ENCODE data around the gene SAMD14. TPM values are rescaled to one million over a fixed set of nuclear protein-coding genes. Genes with fewer than 3 reads are reported as not detected.

Gene SAMD14
- total and polyA plus RNA-seq, 9 donors: 0.36 to 4.9 (median 1.7) TPM

GRCh38 chr17:50169881-50170459 lies 40.0 kb upstream of the SAMD14 start:
- WGBS, 3 donors: 89 to 93% (median 89%) methylated on average over 8 to 9 of the region's 9 CpGs
- Histone ChIP-seq H3K4me1 (ENCODE audit: insufficient read depth) (peaks cover 6% of the 10 kb centered on the region), H3K9me3 (no peaks in the 10 kb centered on the region), H3K27me3 (no peaks in the 10 kb centered on the region), H3K4me3 (no peak overlapping the region), H3K27ac (no peak overlapping the region), H3K36me3 (no peaks in the 10 kb centered on the region)
- no peak for DNase-seq
- TF ChIP-seq, protein P1, sequence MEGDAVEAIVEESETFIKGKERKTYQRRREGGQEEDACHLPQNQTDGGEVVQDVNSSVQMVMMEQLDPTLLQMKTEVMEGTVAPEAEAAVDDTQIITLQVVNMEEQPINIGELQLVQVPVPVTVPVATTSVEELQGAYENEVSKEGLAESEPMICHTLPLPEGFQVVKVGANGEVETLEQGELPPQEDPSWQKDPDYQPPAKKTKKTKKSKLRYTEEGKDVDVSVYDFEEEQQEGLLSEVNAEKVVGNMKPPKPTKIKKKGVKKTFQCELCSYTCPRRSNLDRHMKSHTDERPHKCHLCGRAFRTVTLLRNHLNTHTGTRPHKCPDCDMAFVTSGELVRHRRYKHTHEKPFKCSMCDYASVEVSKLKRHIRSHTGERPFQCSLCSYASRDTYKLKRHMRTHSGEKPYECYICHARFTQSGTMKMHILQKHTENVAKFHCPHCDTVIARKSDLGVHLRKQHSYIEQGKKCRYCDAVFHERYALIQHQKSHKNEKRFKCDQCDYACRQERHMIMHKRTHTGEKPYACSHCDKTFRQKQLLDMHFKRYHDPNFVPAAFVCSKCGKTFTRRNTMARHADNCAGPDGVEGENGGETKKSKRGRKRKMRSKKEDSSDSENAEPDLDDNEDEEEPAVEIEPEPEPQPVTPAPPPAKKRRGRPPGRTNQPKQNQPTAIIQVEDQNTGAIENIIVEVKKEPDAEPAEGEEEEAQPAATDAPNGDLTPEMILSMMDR (IDR thresholded peaks at IDR 0.05): no peak
- no peak for TF ChIP-seq EP300 (IDR thresholded peaks at IDR 0.05)
- no peak for TF ChIP-seq POLR2A (IDR thresholded peaks at IDR 0.05)
- intact Hi-C loops (cut with DNase I): loop anchor here in 3 of 4 donors (1.0 to 10.0 kb wide), 5 partner anchors 55 to 127 kb away; partner anchors contain the start of gene TMEM92 (in 1 of the 3)

GRCh38 chr17:50169121-50169764 lies 39.3 kb upstream of the SAMD14 start:
- DNase-seq: peak in 3 of 5 donors; percentile 61 to 78 (median 72)
- Histone ChIP-seq H3K4me1 (ENCODE audit: insufficient read depth) (peaks cover 5% of the 10 kb centered on the region), H3K27me3 (no peaks in the 10 kb centered on the region), H3K9me3 (no peaks in the 10 kb centered on the region), H3K4me3 (no peak overlapping the region), H3K36me3 (no peaks in the 10 kb centered on the region), H3K27ac (no peak overlapping the region)
- WGBS, 3 donors: 24 to 32% (median 30%) methylated on average over 14 of the region's 14 CpGs
- intact Hi-C loops (cut with DNase I): loop anchor here in 3 of 4 donors (1.0 to 10.0 kb wide), 4 partner anchors 54 to 128 kb away; no protein-coding TSS in a partner anchor
- no peak for TF ChIP-seq POLR2A (IDR thresholded peaks at IDR 0.05)
- no peak for TF ChIP-seq EP300 (IDR thresholded peaks at IDR 0.05)
- TF ChIP-seq, protein P1 (IDR thresholded peaks at IDR 0.05): peak; percentile 32 to 98 (median 95)

DNA sequence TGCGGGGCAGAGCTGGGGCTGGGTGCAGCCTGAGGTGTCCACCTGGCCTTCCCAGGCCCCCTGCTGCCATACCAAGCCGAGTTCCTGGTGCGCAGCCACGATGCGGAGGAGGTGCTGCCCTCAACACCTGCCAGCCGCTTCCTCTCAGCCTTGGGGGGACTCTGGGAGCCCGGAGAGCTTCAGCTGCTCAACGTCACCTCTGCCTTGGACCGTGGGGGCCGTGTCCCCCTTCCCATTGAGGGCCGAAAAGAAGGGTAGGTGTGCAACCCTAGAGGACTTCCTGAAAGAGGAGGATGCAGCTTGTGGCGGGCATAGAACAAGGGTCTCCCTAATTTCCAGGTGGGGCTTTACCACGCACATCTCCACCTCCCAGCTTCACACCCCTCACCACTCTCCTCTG lies 38.4 kb upstream of the SAMD14 start:
- no peak overlapping the region for H3K4me3 ChIP-seq
- H3K9me3 ChIP-seq: no peaks in the 10 kb centered on the region
- TF ChIP-seq, protein P1 (IDR thresholded peaks at IDR 0.05): no peak
- no peak for TF ChIP-seq POLR2A (IDR thresholded peaks at IDR 0.05)
- TF ChIP-seq EP300 (IDR thresholded peaks at IDR 0.05): no peak
- WGBS, 3 donors: 47 to 61% (median 56%) methylated on average over 13 of the region's 13 CpGs
- no peak overlapping the region for H3K27ac ChIP-seq
- DNase-seq: no peak
- H3K27me3 ChIP-seq: no peaks in the 10 kb centered on the region
- intact Hi-C loops (cut with DNase I): loop anchor here in 2 of 4 donors (2.0 to 10.0 kb wide), 3 partner anchors 54 to 129 kb away; no protein-coding TSS in a partner anchor
- no peaks in the 10 kb centered on the region for H3K36me3 ChIP-seq
- H3K4me1 ChIP-seq (ENCODE audit: insufficient read depth): peaks cover 2% of the 10 kb centered on the region

- H3K9me3 ChIP-seq: no peaks in the 10 kb centered on the region
- H3K4me3 ChIP-seq: no peak overlapping the region
- no peak overlapping the region for H3K27ac ChIP-seq
- H3K4me1 ChIP-seq (ENCODE audit: insufficient read depth): no peaks in the 10 kb centered on the region
- no peak for DNase-seq
- H3K27me3 ChIP-seq: no peaks in the 10 kb centered on the region
- no peaks in the 10 kb centered on the region for H3K36me3 ChIP-seq
- TF ChIP-seq EP300 (IDR thresholded peaks at IDR 0.05): no peak
- no peak for TF ChIP-seq POLR2A (IDR thresholded peaks at IDR 0.05)
- TF ChIP-seq, protein P1 (IDR thresholded peaks at IDR 0.05): no peak
- intact Hi-C loops (cut with DNase I): loop anchor here in 2 of 4 donors (5.0 to 10.0 kb wide), 2 partner anchors 53 to 130 kb away; no protein-coding TSS in a partner anchor
- WGBS, 3 donors: 89 to 92% (median 91%) methylated on average over 19 of the region's 19 CpGs
These were observed 37.4 kb upstream of the SAMD14 start for GRCh38 chr17:50167371-50167770.

Data from ovary (tissue), 9 donors.